Astrocyte of the spinal cord (primary cell): Measurements from ENCODE around the gene FIS1.
"Not testable (repeated sequence)": the region's sequence is repeated elsewhere in the genome, so short reads cannot be mapped to it uniquely, and the experiment has no call there.

Experiments
- DNase-seq: peaks from one replicate; pipeline ENCODE4 v3.0.0; 2011; ENCODE audit warnings: low read depth, low spot score
- H3K4me3 ChIP-seq: 2 replicates; pipeline ENCODE4 v1.5.1; 2011; ENCODE audit warnings: low read depth, mild to moderate bottlenecking, low read length, moderate library complexity
- in situ Hi-C: cut with HindIII; loops from 2 replicates; pipeline ENCODE4 v1.10.0; 2017; ENCODE audit warnings: low sequenced_read_pairs
- TF ChIP-seq, protein P1 (sequence below): IDR thresholded peaks from 2 replicates; pipeline ENCODE4 v1.5.1; 2012; ENCODE audit warnings: low read depth, mild to moderate bottlenecking, low read length, inconsistent platforms

The FIS1 gene

DNA sequence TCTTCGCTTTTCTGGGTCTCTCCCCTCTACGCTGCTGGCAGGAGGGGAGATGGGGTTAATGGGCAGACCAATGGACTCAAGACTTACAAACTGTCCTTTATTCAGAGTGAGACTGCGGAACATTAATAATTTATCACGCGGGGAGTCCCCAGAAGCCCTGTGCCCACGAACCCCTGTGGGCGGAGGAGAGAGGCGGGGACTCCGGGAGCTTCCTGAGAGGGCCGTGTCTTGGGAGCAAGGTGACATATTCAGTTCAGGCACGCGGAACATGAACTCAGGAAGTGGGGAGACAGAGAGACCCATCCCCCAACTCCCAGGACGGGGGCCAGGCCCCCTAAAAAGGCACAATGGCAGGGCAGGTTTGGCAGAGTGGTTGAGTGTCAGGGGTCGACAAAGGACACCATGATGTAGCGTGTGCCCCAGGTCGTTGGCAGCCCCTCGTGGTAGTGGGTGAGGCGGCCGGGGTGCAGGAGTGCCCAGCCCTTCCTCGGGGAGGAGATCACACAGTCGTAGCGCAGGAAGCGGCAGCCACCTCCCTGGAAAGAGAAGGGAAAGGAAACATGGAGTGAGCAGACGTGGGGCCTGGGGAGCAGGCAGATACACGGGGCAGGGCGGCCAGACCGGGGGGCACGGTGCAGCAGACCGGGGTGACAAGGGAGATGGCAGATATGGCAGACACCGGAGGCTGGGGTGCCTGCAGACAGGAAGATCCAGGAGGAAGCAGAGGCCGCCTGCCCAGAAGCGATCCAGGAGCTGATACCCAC, 38.8 kb downstream of the FIS1 start:
- TF ChIP-seq, protein P1, sequence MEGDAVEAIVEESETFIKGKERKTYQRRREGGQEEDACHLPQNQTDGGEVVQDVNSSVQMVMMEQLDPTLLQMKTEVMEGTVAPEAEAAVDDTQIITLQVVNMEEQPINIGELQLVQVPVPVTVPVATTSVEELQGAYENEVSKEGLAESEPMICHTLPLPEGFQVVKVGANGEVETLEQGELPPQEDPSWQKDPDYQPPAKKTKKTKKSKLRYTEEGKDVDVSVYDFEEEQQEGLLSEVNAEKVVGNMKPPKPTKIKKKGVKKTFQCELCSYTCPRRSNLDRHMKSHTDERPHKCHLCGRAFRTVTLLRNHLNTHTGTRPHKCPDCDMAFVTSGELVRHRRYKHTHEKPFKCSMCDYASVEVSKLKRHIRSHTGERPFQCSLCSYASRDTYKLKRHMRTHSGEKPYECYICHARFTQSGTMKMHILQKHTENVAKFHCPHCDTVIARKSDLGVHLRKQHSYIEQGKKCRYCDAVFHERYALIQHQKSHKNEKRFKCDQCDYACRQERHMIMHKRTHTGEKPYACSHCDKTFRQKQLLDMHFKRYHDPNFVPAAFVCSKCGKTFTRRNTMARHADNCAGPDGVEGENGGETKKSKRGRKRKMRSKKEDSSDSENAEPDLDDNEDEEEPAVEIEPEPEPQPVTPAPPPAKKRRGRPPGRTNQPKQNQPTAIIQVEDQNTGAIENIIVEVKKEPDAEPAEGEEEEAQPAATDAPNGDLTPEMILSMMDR = no peak
- H3K4me3 ChIP-seq = no peak overlapping the region
- DNase-seq = no peak
- in situ Hi-C loops = no loop called here

DNA sequence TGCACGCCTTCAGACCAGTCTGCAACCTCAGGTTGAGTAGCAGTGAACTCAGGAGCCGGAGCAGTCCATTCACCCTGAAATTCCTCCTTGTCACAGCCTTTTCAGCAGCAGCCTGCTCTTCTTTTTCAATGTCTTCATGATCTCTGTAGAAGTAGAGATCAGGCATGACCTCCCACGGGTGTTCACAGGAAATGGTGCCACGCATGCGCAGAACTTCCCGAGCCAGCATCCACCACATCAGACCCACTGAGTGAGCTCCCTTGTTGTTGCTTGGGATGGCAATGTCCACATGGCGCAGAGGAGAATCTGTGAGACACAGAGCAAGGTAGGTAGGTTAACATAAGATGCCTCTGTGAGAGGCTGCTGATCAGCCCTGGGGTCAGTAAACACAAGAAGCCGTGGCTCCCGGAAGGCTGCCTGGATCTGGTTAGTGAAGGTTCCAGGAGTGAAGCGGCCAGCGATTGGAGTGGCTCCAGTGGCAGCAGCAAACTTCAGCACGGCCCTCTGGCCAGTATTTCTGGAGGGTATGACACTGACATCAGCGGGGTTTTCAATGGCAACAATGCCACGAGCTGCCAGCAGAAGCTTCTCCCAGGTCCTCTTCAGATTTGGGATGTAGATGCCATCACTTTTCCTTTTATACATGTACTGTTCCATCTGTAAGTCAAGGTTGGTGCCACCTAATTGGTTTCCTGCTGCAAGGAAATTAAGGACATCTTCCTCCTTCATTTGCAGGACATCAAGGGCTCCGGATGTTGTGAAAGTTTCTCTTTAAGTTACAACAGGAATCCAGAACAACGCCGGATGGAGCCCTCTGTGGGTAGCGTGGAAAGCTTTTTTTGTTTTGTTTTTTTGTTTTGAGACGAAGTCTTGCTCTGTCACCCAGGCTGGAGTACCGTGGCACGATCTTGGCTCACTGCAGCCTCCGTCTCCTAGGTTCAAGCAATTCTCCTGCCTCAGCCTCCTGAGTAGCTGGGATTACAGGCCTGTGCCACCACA, 40.8 kb downstream of the FIS1 start:
- H3K4me3 ChIP-seq, in situ Hi-C loops, DNase-seq: not testable (repeated sequence)

DNA sequence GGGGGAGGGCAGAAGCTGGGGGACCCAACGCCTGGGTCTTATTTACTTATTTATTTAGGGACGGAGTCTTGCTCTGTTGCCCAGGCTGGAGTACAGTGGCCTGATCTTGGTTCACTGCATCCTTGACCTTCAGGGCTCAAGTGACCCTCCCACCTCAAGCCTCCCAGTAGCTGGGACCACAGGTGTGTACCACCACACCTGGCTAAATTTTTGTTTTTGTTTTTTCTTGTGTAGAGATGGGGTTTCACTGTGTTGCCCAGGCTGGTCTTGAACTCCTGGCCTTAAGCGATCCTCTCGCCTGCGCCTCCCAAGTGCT, 42.3 kb downstream of the FIS1 start:
- TF ChIP-seq, protein P1 = no peak
- in situ Hi-C loops = no loop called here
- no peak for DNase-seq
- H3K4me3 ChIP-seq = no peak overlapping the region

DNA sequence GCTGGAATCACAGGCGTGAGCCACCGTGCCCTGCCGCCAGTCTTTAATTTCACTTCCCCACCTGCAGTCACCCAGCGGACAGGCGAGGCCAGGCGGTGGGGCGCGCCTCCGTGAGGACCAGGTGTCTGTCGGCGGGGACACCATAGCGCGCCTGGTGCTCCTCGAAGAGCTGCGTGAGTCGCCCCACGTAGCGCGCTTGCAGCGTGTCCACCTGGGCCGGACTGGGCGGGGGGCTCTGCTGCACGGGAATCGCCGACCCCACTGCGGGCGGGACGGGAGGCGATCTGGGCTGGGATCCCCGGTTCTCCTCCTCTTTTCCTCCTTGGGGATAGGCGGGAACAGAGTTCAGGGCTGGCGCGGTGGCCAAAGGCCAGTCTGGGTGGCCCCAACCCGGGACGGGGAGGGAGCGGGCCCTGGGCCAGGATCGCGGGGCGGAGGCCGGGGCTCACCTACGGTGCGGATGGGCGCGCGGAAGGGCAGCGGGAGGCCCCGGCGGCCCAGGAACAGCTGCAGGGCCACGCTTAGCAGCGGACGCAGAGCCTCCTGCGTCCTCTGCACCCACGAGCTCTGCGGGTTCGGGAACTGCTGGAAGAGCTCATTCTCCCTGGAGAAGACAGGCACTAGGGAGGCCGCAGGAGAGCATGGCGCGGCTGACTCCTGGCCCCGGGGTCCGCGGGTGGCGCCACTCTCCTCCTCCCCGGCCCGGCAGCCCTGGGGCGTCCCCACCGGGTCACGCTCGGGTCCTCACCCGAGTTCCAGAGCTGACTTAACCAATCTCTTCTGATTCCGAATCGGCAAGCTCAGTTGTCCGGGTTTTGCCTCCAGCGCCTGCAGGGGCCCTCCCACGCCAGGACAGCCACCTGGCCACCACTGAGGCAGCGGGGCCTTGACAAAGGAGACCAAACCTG, 42.9 kb downstream of the FIS1 start:
- in situ Hi-C loops = no loop called here
- H3K4me3 ChIP-seq = no peak overlapping the region
- no peak for DNase-seq
- TF ChIP-seq, protein P1 = no peak

DNA sequence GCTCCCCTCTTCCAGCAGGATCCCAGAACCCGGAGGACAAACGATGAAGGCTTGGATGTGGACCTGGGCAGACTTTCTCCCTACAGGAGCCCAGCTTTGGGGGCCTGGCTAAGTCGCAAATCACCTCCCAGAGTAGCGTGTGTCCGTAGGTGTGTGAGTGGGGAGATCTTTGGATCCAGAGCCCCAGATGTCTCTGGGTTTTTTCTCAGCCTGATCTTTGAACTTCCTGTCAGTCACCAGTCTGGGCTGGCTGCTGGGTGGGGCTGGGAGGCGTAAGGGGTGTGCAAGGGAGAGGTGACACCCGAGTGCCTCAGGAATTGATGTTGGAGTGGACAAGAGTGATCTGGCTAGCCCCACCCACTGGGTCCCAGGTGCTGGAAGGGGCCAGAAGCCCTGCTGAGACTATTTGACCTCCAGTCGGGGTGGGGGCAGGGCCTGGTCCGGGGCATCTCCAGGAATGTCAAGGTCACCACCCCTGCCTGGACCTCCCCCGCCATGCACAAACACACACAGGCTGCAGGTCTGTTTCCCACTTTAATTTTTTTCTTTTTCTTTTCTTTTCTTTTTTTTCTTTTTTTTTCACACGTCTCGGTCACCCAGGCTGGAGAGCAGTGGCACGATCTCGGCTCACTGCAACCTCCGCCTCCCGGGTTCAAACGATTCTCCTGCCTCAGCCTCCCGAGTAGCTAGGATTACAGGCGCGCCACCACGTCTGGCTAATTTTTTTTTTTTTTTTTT, 43.9 kb downstream of the FIS1 start, which contains the start of gene MOGAT3:
TSS of gene MOGAT3 (minus strand) at position 175 of the 738 bp plus-strand sequence. CDS start 182 bp downstream, outside the sequence.
- DNase-seq = no peak
- H3K4me3 ChIP-seq = no peak within 1 kb of the TSS

DNA sequence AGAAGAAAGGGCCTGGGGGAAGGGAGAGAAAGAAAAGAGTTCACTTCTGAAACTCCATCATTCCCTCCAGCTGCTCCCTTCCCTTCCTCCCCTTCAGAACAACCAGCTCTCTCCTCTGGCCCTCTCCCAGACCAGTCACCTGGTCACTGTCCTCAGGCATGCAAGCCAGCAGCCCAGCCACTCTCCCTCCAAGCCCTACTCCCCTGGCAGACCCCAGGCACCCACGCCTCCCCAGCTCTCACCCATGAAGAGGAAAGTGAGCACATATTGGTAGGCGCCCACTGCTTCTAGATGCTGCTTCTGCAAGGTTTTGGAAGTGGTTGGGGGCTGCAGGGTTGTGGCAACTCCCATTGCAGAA, 44.4 kb downstream of the FIS1 start:
- no peak for DNase-seq
- TF ChIP-seq, protein P1 = no peak
- in situ Hi-C loops = no loop called here
- H3K4me3 ChIP-seq = no peak overlapping the region

More for the DNA sequence above, 43.9 kb downstream of the FIS1 start, which contains the start of gene MOGAT3:
- in situ Hi-C loops = no loop called here
- TF ChIP-seq, protein P1 = no peak

DNA sequence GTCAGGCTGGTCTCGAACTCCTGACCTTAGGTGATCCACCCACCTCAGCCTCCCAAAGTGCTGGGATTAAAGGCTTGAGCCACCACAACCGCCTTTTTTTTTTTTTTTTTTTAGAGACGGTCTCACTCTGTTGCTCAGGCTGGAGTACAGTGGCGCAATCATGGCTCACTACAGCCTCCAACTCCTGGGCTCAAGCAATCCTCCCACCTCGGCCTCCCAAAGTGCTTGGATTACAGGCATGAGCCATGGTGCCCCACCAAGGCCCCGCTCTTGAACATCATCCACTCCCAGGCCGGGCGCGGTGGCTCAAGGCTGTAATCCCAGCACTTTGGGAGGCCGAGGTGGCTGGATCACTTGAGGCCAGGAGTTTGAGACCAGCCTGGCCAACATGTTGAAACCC, 45.4 kb downstream of the FIS1 start:
- DNase-seq, in situ Hi-C loops, H3K4me3 ChIP-seq: not testable (repeated sequence)
